Measurements from ENCODE around the gene CTSG. TPM values are rescaled to one million over a fixed set of nuclear protein-coding genes. Genes with fewer than 3 reads are reported as not detected.

CTSG gene
- polyA plus RNA-seq, 1 donor from 2014 or later = not detected

Other genes with a start within 250 kb of the CTSG start
- gene ADCY4, start 241.2 kb downstream of the CTSG start, polyA plus RNA-seq (ENCODE audit: insufficient read depth, low read depth, low replicate concordance) = 1.8 TPM
- gene RIPK3, start 236.3 kb downstream of the CTSG start, polyA plus RNA-seq (ENCODE audit: insufficient read depth, low read depth, low replicate concordance) = 0.44 TPM
- gene NFATC4, start 208.1 kb downstream of the CTSG start, polyA plus RNA-seq (ENCODE audit: insufficient read depth, low read depth, low replicate concordance) = 11.6 TPM
- 6.4 TPM for gene NYNRIN, start 177.2 kb downstream of the CTSG start, polyA plus RNA-seq (ENCODE audit: insufficient read depth, low read depth, low replicate concordance)
- 3.3 TPM for gene CBLN3, start 146.6 kb downstream of the CTSG start, polyA plus RNA-seq (ENCODE audit: insufficient read depth, low read depth, low replicate concordance)
- gene KHNYN, start 146.3 kb downstream of the CTSG start, polyA plus RNA-seq (ENCODE audit: insufficient read depth, low read depth, low replicate concordance) = 22.3 TPM
- gene SDR39U1, start 133.5 kb downstream of the CTSG start, polyA plus RNA-seq (ENCODE audit: insufficient read depth, low read depth, low replicate concordance) = 125 TPM
- gene CMA1, start 68.0 kb downstream of the CTSG start, polyA plus RNA-seq (ENCODE audit: insufficient read depth, low read depth, low replicate concordance) = not detected
- gene GZMH, start 33.4 kb upstream of the CTSG start, polyA plus RNA-seq (ENCODE audit: insufficient read depth, low read depth, low replicate concordance) = 1.7 TPM
- gene GZMB, start 57.9 kb upstream of the CTSG start, polyA plus RNA-seq (ENCODE audit: insufficient read depth, low read depth, low replicate concordance) = 1.8 TPM